Measurements from ENCODE around the gene FHOD3. TPM values are rescaled to one million over a fixed set of nuclear protein-coding genes. Genes with fewer than 3 reads are reported as not detected.

Gene FHOD3
- total and polyA plus RNA-seq, 2 donors (not counting 1 experiment from before 2014, with no cell fraction given), result not detected

GRCh38 chr18:36692371-36692770, 394.9 kb downstream of the FHOD3 start:
- H3K4me3 ChIP-seq (ENCODE audit: control extremely low read depth in 1 of 5, extremely low read depth in 1 of 5, insufficient read depth in 1 of 5, low read depth in 2 of 5, low read length in 4 of 5), result no peak overlapping the region
- no peaks in the 10 kb centered on the region for H3K36me3 ChIP-seq (replicated peaks in 1 of 2; ENCODE audit: control extremely low read depth in 1 of 2, control insufficient read depth in 1 of 2, extremely low read depth in 1 of 2, insufficient read depth in 2 of 2, low read length in 1 of 2)
- no peaks in the 10 kb centered on the region for H3K79me2 ChIP-seq (ENCODE audit: control insufficient read depth, insufficient read depth, low read length)
- no peak for ATAC-seq (ENCODE audit: low read depth)
- H2AFZ ChIP-seq (ENCODE audit: insufficient read depth, low read depth, low read length, poor library complexity, severe bottlenecking), result no peak overlapping the region
- H3K9me3 ChIP-seq (ENCODE audit: control extremely low read depth in 1 of 3, control insufficient read depth in 2 of 3, insufficient read depth in 1 of 3, low read length in 2 of 3), result no peaks in the 10 kb centered on the region
- Mint-ChIP-seq H3K4me3 (no peak overlapping the region), H3K27ac (no peak overlapping the region), H3K4me1 (no peaks in the 10 kb centered on the region), H3K9me3 (ENCODE audit: insufficient read depth) (no peaks in the 10 kb centered on the region), H3K27me3 (peaks cover 6% of the 10 kb centered on the region)
- ChIA-PET POLR2A (no interaction called here), CTCF (no interaction called here)
- DNase-seq, result no peak
- no peak overlapping the region for H3K27ac ChIP-seq (ENCODE audit: low read length in 2 of 2)
- H3K4me2 ChIP-seq (replicated peaks; ENCODE audit: low read depth, low read length, poor library complexity, severe bottlenecking), result no peak overlapping the region
- intact Hi-C loops (cut with micrococcal nuclease), result no loop called here
- no peaks in the 10 kb centered on the region for H3K4me1 ChIP-seq (ENCODE audit: control insufficient read depth in 2 of 2, insufficient read depth in 2 of 2, low read length in 2 of 2)
- no peaks in the 10 kb centered on the region for H4K20me1 ChIP-seq (ENCODE audit: control insufficient read depth, insufficient read depth, low read length, poor library complexity, severe bottlenecking)
- no peak for TF ChIP-seq EZH2 (IDR thresholded peaks at IDR 0.05; ENCODE audit: borderline replicate concordance, insufficient read depth, low read depth, low read length, poor library complexity, severe bottlenecking)
- TF ChIP-seq, protein P1, sequence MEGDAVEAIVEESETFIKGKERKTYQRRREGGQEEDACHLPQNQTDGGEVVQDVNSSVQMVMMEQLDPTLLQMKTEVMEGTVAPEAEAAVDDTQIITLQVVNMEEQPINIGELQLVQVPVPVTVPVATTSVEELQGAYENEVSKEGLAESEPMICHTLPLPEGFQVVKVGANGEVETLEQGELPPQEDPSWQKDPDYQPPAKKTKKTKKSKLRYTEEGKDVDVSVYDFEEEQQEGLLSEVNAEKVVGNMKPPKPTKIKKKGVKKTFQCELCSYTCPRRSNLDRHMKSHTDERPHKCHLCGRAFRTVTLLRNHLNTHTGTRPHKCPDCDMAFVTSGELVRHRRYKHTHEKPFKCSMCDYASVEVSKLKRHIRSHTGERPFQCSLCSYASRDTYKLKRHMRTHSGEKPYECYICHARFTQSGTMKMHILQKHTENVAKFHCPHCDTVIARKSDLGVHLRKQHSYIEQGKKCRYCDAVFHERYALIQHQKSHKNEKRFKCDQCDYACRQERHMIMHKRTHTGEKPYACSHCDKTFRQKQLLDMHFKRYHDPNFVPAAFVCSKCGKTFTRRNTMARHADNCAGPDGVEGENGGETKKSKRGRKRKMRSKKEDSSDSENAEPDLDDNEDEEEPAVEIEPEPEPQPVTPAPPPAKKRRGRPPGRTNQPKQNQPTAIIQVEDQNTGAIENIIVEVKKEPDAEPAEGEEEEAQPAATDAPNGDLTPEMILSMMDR (IDR thresholded peaks at IDR 0.05), result no peak
- WGBS (ENCODE audit: insufficient coverage), result 75% methylated on average over 1 of the region's 2 CpGs
- H3K9ac ChIP-seq (ENCODE audit: low read length), result no peak overlapping the region
- peaks cover 0 to 4% (median 0%) of the 10 kb centered on the region in 4 experiments for H3K27me3 ChIP-seq (replicated peaks in 1 of 4; ENCODE audit: control extremely low read depth in 1 of 4, control insufficient read depth in 3 of 4, insufficient read depth in 4 of 4, low read length in 3 of 4)

DNA sequence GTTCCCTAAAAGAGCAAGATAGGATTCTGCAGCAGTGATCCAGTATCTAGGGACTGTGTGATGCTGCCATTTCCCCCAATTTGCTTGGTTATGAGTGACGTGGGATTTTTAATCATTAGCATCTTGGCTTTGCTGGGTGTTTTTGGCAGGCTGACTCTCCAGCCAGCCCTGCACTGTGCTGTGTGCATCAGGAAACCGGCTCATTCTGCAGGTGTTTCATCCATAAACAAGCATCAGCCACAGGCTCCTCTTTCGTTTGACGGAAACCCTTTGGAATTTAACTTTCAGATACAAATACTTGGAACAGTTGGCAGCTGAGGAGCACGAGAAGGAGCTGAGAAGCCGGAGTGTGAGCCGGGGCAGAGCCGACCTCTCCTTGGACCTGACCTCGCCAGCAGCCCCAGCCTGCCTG, 395.4 kb downstream of the FHOD3 start:
- POLR2A ChIA-PET, result no interaction called here
- no peak for TF ChIP-seq EZH2 (IDR thresholded peaks at IDR 0.05; ENCODE audit: borderline replicate concordance, insufficient read depth, low read depth, low read length, poor library complexity, severe bottlenecking)
- TF ChIP-seq, protein P1 (IDR thresholded peaks at IDR 0.05), result no peak
- Mint-ChIP-seq H3K27ac (no peak overlapping the region), H3K4me3 (no peak overlapping the region), H3K27me3 (peaks cover 6% of the 10 kb centered on the region), H3K4me1 (no peaks in the 10 kb centered on the region), H3K9me3 (ENCODE audit: insufficient read depth) (no peaks in the 10 kb centered on the region)
- Histone ChIP-seq H3K79me2 (ENCODE audit: control insufficient read depth, insufficient read depth, low read length) (no peaks in the 10 kb centered on the region), H3K4me3 (ENCODE audit: control extremely low read depth in 1 of 5, extremely low read depth in 1 of 5, insufficient read depth in 1 of 5, low read depth in 2 of 5, low read length in 4 of 5) (no peak overlapping the region), H3K9me3 (ENCODE audit: control extremely low read depth in 1 of 3, control insufficient read depth in 2 of 3, insufficient read depth in 1 of 3, low read length in 2 of 3) (no peaks in the 10 kb centered on the region), H3K4me2 (replicated peaks; ENCODE audit: low read depth, low read length, poor library complexity, severe bottlenecking) (no peak overlapping the region), H3K4me1 (ENCODE audit: control insufficient read depth in 2 of 2, insufficient read depth in 2 of 2, low read length in 2 of 2) (no peaks in the 10 kb centered on the region), H3K27ac (ENCODE audit: low read length in 2 of 2) (no peak overlapping the region), H3K27me3 (replicated peaks in 1 of 4; ENCODE audit: control extremely low read depth in 1 of 4, control insufficient read depth in 3 of 4, insufficient read depth in 4 of 4, low read length in 3 of 4) (peaks cover 0 to 4% (median 0%) of the 10 kb centered on the region in 4 experiments), H4K20me1 (ENCODE audit: control insufficient read depth, insufficient read depth, low read length, poor library complexity, severe bottlenecking) (no peaks in the 10 kb centered on the region), H3K36me3 (replicated peaks in 1 of 2; ENCODE audit: control extremely low read depth in 1 of 2, control insufficient read depth in 1 of 2, extremely low read depth in 1 of 2, insufficient read depth in 2 of 2, low read length in 1 of 2) (no peaks in the 10 kb centered on the region), H3K9ac (ENCODE audit: low read length) (no peak overlapping the region), H2AFZ (ENCODE audit: insufficient read depth, low read depth, low read length, poor library complexity, severe bottlenecking) (no peak overlapping the region)
- intact Hi-C loops (cut with micrococcal nuclease), result no loop called here
- CTCF ChIA-PET, result no interaction called here
- 89% methylated on average over 8 of the region's 9 CpGs for WGBS (ENCODE audit: insufficient coverage)
- ATAC-seq (ENCODE audit: low read depth), result no peak
- no peak for DNase-seq

All from B cell (primary cell).